GM20000 (cell line): ENCODE measurements around the gene TANC1.

Experiments used
- DNase-seq: peaks from one replicate; pipeline ENCODE4 v3.0.0; 2012; ENCODE audit warnings: low spot score
- TF ChIP-seq, protein P1 (sequence below): IDR thresholded peaks from 2 replicates; pipeline ENCODE4 v1.5.1; 2012; ENCODE audit warnings: mild to moderate bottlenecking, control low read depth; ENCODE audit errors: extremely low read depth, missing control alignments

Gene TANC1

DNA sequence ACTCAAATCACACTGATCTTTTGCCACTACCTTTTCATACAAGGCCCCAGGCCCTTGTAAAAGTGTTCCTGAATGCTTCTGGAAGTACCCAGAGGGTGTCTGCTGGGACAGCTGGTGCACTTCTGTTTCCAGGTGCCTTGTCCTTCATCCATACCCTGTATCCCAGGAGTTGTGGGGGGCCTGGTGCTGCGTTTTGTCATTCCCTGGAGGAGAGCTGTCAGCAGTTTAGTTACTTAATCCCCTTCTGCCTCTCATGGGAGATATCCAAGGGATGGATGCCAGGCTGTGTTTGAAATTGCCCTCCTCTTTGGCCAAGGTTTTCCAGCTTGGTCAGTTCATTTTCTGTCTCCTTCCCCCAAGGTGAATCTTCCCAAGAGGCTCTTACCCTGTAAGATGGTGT is 159.8 kb downstream of the TANC1 start:
- TF ChIP-seq, protein P1, sequence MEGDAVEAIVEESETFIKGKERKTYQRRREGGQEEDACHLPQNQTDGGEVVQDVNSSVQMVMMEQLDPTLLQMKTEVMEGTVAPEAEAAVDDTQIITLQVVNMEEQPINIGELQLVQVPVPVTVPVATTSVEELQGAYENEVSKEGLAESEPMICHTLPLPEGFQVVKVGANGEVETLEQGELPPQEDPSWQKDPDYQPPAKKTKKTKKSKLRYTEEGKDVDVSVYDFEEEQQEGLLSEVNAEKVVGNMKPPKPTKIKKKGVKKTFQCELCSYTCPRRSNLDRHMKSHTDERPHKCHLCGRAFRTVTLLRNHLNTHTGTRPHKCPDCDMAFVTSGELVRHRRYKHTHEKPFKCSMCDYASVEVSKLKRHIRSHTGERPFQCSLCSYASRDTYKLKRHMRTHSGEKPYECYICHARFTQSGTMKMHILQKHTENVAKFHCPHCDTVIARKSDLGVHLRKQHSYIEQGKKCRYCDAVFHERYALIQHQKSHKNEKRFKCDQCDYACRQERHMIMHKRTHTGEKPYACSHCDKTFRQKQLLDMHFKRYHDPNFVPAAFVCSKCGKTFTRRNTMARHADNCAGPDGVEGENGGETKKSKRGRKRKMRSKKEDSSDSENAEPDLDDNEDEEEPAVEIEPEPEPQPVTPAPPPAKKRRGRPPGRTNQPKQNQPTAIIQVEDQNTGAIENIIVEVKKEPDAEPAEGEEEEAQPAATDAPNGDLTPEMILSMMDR, result no peak
- no peak for DNase-seq

GRCh38 chr2:159129269-159129668 is 160.8 kb downstream of the TANC1 start:
- TF ChIP-seq, protein P1, result no peak
- no peak for DNase-seq

- TF ChIP-seq, protein P1, result no peak
- DNase-seq, result no peak
Observed at GRCh38 chr2:159129824-159130223, 161.4 kb downstream of the TANC1 start.

DNA sequence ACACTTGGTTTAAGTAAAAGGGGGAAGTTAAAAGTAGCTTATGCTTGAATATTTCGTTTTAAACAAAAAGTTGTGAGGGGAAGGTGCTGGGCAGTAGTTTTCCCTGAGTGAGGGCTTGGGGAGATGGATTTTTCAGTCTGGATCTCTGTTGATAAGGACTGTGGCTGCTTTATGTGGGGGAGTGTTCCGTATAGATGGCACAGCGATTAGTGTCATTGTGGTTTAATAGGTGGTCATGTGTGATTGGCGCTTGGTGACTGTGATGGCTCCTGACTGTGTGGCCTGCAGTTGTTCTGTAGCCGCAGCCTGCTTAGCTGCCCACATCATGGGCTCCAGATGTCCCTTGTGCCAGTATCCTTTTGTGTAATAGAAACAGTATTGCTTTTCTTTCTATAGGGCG is 161.9 kb downstream of the TANC1 start:
- TF ChIP-seq, protein P1, result no peak
- DNase-seq, result no peak

- DNase-seq, result no peak
- TF ChIP-seq, protein P1, result no peak
Observed at GRCh38 chr2:159131267-159131913, 162.9 kb downstream of the TANC1 start.

GRCh38 chr2:159131914-159132281 is 163.5 kb downstream of the TANC1 start:
- TF ChIP-seq, protein P1, result no peak
- DNase-seq, result no peak

DNA sequence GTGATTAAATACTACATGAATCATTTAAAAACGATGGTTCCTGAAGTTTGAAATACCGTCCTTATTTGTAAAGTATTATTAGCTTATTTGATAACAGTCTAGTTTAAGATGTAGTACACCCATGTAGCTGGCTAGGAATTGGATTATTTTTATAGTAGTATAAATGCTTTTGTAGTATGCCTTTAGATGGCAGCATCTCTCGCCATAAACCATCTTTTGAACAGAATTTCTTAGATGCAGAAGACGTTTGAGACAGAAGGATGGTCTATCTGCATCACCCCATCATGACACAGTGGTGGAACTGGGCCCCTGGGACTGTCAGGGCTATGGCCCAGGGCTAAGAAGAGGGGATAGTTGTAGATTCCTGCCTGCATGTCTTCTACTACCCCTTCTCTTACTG is 165.4 kb downstream of the TANC1 start:
- no peak for DNase-seq
- TF ChIP-seq, protein P1, result no peak
